Natural killer cell (primary cell): ENCODE results near the gene PRG3. TPM values are rescaled to one million over a fixed set of nuclear protein-coding genes. Genes with fewer than 3 reads are reported as not detected.
"Not testable (repeated sequence)": the region's sequence is repeated elsewhere in the genome, so short reads cannot be mapped to it uniquely, and the experiment has no call there.

Source experiments
- ATAC-seq, 3 donors: fragments of 150-1000 bp in 2 of 3; fragments of 200-7000 bp in 1 of 3; cut with Tn5 transposase; 1 replicate in 1 of 3; 2 replicates in 2 of 3; pipeline ENCODE4 v1.10.0; 2021; ENCODE audit warnings: mild to moderate bottlenecking in 2 of 3, moderate library complexity in 2 of 3
- DNase-seq, 2 donors: peaks; one replicate each; pipeline versions ENCODE4 v3.0.0 to v3.0.0-alpha.2; 2013 to 2021; ENCODE audit warnings: mixed read lengths in 1 of 2
- H3K27ac ChIP-seq: one replicate; pipeline ENCODE4 v1.5.1; 2013; ENCODE audit warnings: mild to moderate bottlenecking, low read length
- H3K27me3 ChIP-seq: one replicate; pipeline ENCODE4 v1.6.1; 2013; ENCODE audit warnings: low read length; ENCODE audit not compliant: control insufficient read depth, insufficient read depth
- H3K36me3 ChIP-seq: one replicate; pipeline ENCODE4 v1.6.1; 2013; ENCODE audit warnings: low read length; ENCODE audit not compliant: control insufficient read depth, insufficient read depth
- H3K4me1 ChIP-seq: one replicate; pipeline ENCODE4 v1.6.1; 2013; ENCODE audit warnings: low read length; ENCODE audit not compliant: control insufficient read depth, insufficient read depth
- H3K4me3 ChIP-seq: one replicate; pipeline ENCODE4 v1.5.1; 2013; ENCODE audit warnings: low read length
- H3K9me3 ChIP-seq: one replicate; pipeline ENCODE4 v1.6.1; 2013; ENCODE audit warnings: low read length; ENCODE audit not compliant: control insufficient read depth, insufficient read depth
- H3K27ac Mint-ChIP-seq, 2 donors: one replicate each; pipeline ENCODE4 v1.8.0; 2022; ENCODE audit warnings: mild to moderate bottlenecking in 2 of 2, mixed read lengths in 2 of 2, moderate library complexity in 1 of 2
- H3K27me3 Mint-ChIP-seq, 2 donors: one replicate each; pipeline ENCODE4 v1.8.0; 2022; ENCODE audit warnings: low read depth in 2 of 2, mixed read lengths in 2 of 2
- H3K36me3 Mint-ChIP-seq: one replicate; pipeline ENCODE4 v1.8.0; 2022; ENCODE audit warnings: mixed read lengths
- H3K4me1 Mint-ChIP-seq, 2 donors: one replicate each; pipeline ENCODE4 v1.8.0; 2022; ENCODE audit warnings: mixed read lengths in 2 of 2
- H3K4me3 Mint-ChIP-seq: one replicate; pipeline ENCODE4 v1.8.0; 2022; ENCODE audit warnings: mild to moderate bottlenecking, moderate library complexity, mixed read lengths
- H3K9me3 Mint-ChIP-seq, 2 donors: one replicate each; pipeline ENCODE4 v1.8.0; 2022; ENCODE audit warnings: mixed read lengths in 2 of 2
- WGBS: methylation state at CpG from one replicate; pipeline ENCODE4 v1.1.7; 2013; ENCODE audit warnings: missing lambda C conversion rate; ENCODE audit not compliant: insufficient coverage; 5-methylcytosine and 5-hydroxymethylcytosine counted together
- intact Hi-C: fragments of 100-400 bp; cut with micrococcal nuclease; formaldehyde crosslinking; loops from one replicate; pipeline ENCODE4 v1.14.2; 2022
- total RNA-seq, 4 donors: library from RNA; stranded (reverse); fragments of 120-200 nt in 1 of 4; gene quantifications; one replicate each; pipeline versions ENCODE4 v1.2.3 to v1.2.4, GENCODE V29; 2013 to 2022
- TF ChIP-seq, protein P1 (sequence below): fragments of 200-600 bp; IDR thresholded peaks from one replicate; pipeline ENCODE4 v1.8.0; 2022; ENCODE audit warnings: antibody characterized with exemption

PRG3 gene
- total RNA-seq, 3 donors from 2014 or later (not counting 1 experiment from before 2014, with no cell fraction given): not detected

DNA sequence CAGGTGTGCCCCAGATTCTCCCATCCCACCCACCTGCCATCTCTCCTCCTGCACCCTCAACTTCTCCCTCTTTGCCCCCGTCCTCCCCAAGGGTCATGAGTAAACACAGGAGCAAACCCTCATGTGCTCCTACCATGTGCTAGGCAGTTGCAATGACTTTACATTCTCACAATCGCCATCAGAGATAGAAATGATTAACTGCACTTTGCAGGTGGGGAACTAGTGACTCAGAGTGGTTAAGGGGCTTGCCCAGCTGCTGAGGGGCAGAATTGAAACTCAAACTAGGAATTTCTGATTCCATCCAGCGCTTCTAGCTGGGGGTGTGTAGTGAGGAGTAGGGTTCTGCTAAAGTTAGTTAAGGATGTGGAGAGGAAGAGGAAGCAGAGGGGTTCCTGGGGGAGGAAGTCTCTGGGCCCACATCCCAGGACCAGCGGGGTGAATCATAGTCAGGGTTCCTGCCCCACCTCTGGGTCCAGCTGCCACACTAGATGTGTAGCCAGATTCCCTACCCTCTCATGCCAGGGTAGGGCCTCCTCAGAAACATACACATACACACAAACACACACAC is 25.5 kb upstream of the PRG3 start:
- DNase-seq (no peak), ATAC-seq (peak in 2 of 3 donors; percentile 29 to 43)
- Mint-ChIP-seq H3K36me3 (no peaks in the 10 kb centered on the region), H3K27me3 (no peaks in the 10 kb centered on the region), H3K4me3 (no peak overlapping the region), H3K27ac (peak overlapping the region in 1 of 2 donors; percentile 35), H3K4me1 (peaks cover 0 to 4% of the 10 kb centered on the region in 2 donors), H3K9me3 (no peaks in the 10 kb centered on the region)
- Histone ChIP-seq H3K4me1 (peaks cover 14% of the 10 kb centered on the region), H3K4me3 (no peak overlapping the region), H3K27ac (no peak overlapping the region), H3K9me3 (no peaks in the 10 kb centered on the region), H3K27me3 (no peaks in the 10 kb centered on the region), H3K36me3 (peaks cover 15% of the 10 kb centered on the region)
- intact Hi-C loops: no loop called here
- 16% methylated on average over 3 of the region's 4 CpGs for WGBS
- TF ChIP-seq, protein P1, sequence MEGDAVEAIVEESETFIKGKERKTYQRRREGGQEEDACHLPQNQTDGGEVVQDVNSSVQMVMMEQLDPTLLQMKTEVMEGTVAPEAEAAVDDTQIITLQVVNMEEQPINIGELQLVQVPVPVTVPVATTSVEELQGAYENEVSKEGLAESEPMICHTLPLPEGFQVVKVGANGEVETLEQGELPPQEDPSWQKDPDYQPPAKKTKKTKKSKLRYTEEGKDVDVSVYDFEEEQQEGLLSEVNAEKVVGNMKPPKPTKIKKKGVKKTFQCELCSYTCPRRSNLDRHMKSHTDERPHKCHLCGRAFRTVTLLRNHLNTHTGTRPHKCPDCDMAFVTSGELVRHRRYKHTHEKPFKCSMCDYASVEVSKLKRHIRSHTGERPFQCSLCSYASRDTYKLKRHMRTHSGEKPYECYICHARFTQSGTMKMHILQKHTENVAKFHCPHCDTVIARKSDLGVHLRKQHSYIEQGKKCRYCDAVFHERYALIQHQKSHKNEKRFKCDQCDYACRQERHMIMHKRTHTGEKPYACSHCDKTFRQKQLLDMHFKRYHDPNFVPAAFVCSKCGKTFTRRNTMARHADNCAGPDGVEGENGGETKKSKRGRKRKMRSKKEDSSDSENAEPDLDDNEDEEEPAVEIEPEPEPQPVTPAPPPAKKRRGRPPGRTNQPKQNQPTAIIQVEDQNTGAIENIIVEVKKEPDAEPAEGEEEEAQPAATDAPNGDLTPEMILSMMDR: no peak

- no peak overlapping the region for H3K27ac Mint-ChIP-seq
- H3K4me1 ChIP-seq: peaks cover 14% of the 10 kb centered on the region
- H3K27me3 Mint-ChIP-seq: no peaks in the 10 kb centered on the region
- WGBS: 96% methylated on average over 4 of the region's 4 CpGs
- H3K9me3 ChIP-seq: no peaks in the 10 kb centered on the region
- TF ChIP-seq, protein P1: no peak
- intact Hi-C loops: no loop called here
- no peak for ATAC-seq
- peaks cover 15% of the 10 kb centered on the region for H3K36me3 ChIP-seq
- DNase-seq: no peak
- H3K27ac ChIP-seq: no peak overlapping the region
- no peaks in the 10 kb centered on the region for H3K36me3 Mint-ChIP-seq
- H3K4me1 Mint-ChIP-seq: peaks cover 0 to 4% of the 10 kb centered on the region in 2 donors
- H3K27me3 ChIP-seq: no peaks in the 10 kb centered on the region
- H3K4me3 ChIP-seq: no peak overlapping the region
- H3K4me3 Mint-ChIP-seq: no peak overlapping the region
- no peaks in the 10 kb centered on the region for H3K9me3 Mint-ChIP-seq
These were observed 24.4 kb upstream of the PRG3 start for GRCh38 chr11:57405271-57405860.

DNA sequence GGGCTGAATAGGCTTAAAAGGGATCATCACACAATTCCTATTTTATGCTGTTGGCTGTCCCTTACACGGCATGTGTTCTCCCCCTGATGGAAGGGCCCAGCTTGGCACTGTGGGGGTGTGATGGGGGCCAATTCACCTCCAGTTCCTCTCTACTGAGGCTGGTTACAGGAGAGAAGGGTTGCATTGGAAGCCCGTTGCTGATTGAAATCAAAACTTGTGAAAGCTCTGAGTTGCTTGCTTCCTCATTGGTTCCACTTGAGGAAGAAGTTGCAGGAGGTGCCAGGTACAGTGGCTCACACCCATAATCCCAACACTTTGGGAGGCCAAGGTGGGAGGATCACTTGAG is 22.8 kb upstream of the PRG3 start:
- no peak for ATAC-seq
- no peaks in the 10 kb centered on the region for H3K36me3 Mint-ChIP-seq
- no peak overlapping the region for H3K27ac Mint-ChIP-seq
- no peak overlapping the region for H3K4me3 Mint-ChIP-seq
- no peaks in the 10 kb centered on the region for H3K9me3 ChIP-seq
- H3K36me3 ChIP-seq: peaks cover 9% of the 10 kb centered on the region
- no peaks in the 10 kb centered on the region for H3K9me3 Mint-ChIP-seq
- intact Hi-C loops: no loop called here
- no peak for DNase-seq
- peaks cover 0 to 4% of the 10 kb centered on the region in 2 donors for H3K4me1 Mint-ChIP-seq
- no peak overlapping the region for H3K4me3 ChIP-seq
- H3K27ac ChIP-seq: no peak overlapping the region
- no peaks in the 10 kb centered on the region for H3K27me3 ChIP-seq
- peaks cover 14% of the 10 kb centered on the region for H3K4me1 ChIP-seq
- 83% methylated on average over 2 of the region's 2 CpGs for WGBS
- TF ChIP-seq, protein P1: no peak
- H3K27me3 Mint-ChIP-seq: no peaks in the 10 kb centered on the region

DNA sequence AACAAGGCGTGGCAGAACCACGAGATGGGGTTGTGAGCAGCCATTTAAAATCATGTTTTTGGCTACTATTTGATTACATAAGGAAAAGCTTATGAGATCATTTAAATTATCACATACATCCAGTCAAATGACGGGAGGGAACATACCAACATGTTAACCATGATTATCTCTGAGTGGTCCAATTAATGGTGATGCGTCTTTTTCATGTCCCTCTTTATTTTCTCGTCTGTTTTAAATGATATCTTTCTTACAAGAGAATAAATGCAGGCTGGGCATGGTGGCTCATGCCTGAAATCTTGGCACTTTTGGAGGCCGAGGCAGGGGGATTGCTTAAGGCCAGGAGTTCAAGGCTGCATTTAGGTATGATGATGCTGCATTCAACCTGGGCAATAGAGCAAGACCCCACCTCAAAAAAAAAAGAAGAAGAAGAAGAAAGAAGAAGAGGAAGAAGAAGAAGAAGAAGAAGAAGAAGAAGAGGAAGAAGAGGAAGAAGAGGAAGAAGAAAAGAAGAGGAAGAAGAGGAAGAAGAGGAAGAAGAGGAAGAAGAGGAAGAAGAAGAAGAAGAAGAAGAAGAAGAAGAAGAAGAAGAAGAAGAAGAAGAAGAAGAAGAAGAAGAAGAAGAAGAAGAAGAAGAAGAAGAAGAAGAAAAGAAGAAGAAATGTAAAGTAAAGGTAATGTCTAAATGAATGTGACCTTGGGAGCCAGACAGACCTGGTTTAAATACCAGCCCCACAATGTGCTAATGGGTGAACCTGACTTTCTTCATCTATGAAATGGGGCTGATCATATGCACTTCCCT is 22.3 kb upstream of the PRG3 start:
- H3K4me3 Mint-ChIP-seq: not testable (repeated sequence)

More for the DNA sequence above, 22.3 kb upstream of the PRG3 start:
- intact Hi-C loops, H3K4me3 ChIP-seq, H3K9me3 ChIP-seq, H3K9me3 Mint-ChIP-seq, H3K36me3 Mint-ChIP-seq, DNase-seq, H3K4me1 Mint-ChIP-seq, H3K27me3 ChIP-seq, ATAC-seq, H3K27ac Mint-ChIP-seq, H3K36me3 ChIP-seq, H3K27ac ChIP-seq, H3K27me3 Mint-ChIP-seq: not testable (repeated sequence)
- H3K4me1 ChIP-seq: peaks cover 14% of the 10 kb centered on the region
- 100% methylated on average over 6 of the region's 6 CpGs for WGBS
